HG03378 (cell line): ENCODE data around the gene GRK5.

Source experiments
- ATAC-seq: cut with Tn5 transposase; IDR thresholded peaks from one replicate; pipeline ENCODE4 v1.9.1; 2021; ENCODE audit warnings: mild to moderate bottlenecking, moderate library complexity; ENCODE audit not compliant: unreplicated experiment

GRK5 gene

DNA sequence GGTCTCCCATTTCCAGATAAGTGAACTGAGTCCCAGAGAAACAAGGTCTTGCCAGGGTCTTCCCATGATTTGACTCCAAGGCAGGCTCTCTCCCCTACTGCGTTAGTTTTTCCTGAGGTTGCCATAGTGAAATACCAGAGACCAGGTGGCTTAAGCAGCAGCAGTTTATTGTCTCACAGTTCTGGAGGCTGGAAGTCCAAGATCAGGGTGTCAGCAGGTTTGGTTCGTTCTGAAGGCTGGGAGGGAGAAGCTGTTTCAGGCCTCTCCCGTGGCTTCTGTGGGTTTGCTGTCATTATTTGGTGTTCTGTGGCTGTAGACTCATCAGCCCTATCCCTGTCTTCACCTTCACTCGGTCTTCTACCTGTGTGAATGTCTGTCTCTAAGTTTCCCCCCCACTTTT lies 129.9 kb downstream of the GRK5 start:
- no peak for ATAC-seq

DNA sequence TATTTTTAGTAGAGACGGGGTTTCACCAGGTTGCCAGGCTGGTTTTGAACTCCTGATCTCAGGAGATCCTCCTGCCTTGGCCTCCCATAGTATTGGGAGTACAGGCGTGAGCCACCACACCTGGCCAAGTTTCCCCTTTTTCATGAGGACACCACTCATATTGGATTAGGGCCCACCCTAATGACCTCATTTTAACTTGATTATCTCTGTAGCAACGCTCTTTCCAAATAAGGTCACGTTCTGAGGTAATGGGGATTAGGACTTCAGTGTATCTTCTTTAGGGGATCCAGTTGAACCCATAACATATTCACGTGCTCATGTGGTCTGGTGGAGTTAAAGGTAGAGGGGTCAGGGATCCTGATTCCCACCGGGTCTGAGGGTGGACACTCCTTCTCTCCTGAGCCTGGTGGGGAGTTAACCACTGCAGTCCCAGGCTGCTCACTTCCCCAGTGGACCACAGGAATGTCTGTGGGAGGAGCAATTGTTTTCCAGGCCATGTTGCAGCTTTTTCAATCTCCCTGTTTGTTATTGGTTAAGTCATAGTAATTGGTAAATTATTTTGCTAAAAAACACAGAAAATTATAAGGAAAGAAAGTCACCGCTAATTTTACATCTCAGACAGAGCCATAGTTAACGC lies 130.5 kb downstream of the GRK5 start:
- no peak for ATAC-seq

DNA sequence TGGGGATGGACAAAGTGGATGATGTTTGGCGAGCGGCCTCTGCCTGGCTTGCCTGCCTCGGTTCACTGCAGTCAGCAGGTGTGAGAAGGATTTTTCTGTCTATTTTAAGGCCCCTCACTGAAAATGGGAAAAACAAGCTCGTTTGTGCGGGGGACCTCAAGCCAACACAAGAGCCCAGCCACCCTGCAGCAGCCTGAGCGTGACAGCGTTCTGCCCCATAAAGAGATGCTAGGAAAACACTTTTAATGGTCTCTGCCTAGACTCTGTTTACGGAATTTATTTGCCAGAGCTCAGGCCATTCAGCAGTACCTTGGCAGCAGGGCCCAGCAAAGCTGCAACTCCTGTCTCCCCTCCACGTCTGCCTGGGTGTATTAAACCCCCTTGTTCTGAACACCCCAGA lies 131.7 kb downstream of the GRK5 start:
- no peak for ATAC-seq

DNA sequence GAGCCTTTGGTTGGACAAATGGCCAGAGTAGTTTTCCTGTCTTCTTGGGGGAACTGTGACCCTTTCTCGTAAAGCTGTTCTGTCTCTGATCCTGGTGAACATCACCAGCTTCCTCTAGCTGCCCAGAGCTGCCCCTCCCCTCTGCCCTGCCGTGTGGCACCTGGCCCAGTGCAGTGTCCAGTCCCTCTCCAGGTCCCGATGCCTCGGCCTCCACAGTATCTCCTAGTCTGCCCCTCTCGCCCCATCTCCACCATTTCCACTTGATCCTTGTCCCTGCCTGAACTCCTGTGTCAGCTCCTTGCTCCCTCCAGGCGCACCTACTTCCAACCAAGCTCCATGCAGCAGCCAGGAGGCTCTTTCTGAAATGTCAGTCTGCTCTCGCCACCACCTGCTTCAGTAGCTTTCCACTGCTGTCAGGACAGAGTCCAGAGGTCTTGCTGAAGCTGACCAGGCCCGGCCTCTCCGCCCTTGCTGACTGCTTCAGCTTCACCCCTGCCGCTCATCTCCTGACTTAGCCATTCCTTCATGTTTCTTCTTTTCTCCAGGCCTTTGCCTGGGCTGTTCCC lies 133.6 kb downstream of the GRK5 start:
- ATAC-seq: no peak

DNA sequence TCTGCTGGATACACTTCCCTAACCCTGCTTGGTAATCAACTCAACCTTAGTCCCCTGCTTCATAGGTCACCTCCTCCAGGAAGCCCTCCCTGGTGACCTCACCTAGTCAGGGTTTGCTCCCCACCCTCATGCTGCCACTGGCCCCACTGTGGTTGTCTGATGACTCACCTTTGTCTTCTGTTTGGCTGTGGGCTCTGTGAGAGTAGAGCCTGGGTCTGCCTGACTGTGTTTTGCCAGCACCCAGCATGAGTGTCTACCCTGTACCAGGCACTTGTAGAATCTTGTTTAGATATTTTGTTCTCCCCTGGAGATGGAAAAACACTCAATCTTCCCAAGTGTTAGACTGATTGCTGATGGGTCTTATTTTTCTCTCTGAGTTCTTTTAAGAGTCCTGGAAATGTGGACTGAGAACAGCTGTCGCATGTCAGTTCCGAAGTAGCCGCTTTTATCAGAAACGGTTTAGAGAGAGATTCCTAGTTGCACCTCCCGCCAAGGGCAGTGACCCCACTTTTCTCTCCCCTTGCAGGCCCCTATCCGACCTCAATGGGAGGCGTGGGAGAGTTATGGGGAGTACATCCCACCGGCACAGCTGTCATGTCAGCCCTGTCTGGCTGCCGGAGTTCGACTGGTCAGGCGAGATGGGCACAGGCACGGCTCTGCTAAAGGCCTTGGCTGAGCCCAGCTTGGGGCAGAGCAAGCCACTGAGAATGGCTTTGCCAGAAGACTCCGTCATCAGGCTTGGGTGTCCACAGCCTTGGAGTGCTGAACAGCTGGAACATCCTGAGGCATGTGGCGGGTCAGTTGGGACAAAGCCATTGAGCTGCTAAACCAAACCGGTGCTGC lies 134.3 kb downstream of the GRK5 start:
- ATAC-seq: no peak

DNA sequence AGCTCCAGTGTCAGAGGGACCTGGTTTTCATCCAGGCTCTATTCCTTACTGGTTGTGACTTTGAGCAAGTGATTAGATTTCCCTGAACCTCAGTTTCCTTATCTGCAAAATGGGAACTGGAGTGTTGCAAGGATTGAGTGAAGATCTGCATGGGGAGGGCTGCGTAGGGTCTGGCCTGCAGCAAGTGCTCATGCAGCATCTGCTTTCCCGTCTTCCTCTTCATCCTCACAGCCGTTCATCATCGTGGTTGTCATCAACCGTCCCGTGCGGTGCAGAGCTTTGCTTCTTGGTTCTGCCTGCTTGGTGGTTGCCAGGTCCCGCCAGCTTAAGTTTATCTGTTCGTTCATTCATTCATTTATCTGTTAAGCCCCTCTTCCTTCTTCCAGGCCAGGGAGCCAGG lies 135.0 kb downstream of the GRK5 start:
- no peak for ATAC-seq

DNA sequence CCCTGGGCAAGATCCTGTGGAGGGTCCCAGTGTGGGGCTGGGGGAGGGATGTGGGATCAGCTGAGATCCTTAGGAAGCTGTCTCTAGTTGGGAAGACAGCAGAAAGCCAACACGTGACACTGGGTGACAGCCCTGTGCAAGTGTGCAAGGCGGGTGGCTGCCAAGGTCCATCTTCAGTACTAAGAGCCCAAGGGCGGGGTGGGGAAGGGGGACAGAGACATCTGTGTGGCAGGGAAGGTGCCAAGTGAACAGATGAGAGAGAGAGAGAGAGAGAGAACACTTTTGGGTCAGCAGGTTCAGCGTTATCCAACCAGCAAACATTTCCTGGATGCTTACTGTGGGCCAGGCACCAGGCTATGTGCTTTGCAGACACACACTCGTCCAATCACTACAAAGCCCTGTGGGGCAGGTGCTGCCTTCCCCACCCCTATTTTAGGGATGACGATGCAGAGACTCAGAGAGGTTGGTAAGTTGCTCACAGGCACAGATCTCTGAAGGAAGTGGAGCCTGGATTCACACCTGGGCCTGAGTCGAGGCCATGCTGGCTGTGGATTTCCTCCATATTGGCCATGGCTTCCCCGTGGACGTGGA lies 135.7 kb downstream of the GRK5 start:
- ATAC-seq: no peak

DNA sequence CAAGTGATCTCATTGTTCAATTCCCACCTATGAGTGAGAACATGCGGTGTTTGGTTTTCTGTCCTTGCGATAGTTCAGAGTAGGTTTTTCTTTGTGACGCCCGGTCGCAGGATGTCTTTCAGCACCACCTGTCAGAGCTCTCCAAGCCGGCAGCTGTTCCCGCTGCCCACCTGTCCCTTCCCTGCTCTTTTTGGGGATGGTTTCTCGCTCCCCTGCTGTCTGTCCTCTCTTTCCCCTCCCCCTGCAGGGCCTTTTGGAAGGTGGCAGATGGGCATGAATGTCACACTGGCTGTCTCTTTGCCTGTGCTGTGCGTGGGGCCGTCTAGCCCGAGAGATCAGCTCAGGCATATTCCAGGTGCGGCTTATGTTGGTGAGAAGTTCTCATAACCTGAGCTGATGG lies 137.0 kb downstream of the GRK5 start:
- no peak for ATAC-seq

DNA sequence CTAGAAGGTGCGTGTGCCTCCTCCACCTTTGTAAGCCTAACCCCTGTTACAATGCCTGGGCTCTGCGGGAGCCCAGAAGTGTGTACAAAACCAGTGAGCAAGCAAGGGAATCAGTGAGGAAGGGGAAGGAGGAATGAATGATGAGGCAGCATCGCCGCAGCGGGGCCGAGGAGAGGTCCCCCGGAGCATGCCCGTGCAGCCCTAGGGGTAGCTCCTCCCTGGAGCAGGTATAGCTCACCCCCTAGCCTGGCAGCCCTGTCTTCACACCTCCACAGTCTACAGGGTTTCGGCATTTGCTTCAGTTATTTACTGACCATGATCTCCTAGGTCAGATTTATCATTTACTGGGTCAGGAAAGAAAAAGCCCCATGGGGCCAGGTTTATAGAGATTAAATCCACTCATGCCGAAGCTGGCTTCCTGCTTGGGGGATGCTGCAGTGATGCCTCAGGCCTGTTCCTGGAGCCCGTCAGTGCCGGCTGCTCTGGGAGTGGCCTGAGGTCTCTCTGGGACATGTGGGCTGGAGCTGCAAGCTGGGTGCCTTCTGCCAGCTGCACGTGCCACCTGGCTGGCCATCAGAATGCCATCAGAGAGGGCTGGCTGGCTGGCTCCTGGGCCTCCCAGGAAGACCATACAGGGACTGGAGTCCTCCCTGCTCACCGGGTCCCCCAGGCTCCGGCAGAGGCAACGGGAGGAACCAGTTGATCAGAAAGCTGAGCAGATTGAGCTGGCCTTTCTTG lies 138.9 kb downstream of the GRK5 start:
- ATAC-seq: no peak

DNA sequence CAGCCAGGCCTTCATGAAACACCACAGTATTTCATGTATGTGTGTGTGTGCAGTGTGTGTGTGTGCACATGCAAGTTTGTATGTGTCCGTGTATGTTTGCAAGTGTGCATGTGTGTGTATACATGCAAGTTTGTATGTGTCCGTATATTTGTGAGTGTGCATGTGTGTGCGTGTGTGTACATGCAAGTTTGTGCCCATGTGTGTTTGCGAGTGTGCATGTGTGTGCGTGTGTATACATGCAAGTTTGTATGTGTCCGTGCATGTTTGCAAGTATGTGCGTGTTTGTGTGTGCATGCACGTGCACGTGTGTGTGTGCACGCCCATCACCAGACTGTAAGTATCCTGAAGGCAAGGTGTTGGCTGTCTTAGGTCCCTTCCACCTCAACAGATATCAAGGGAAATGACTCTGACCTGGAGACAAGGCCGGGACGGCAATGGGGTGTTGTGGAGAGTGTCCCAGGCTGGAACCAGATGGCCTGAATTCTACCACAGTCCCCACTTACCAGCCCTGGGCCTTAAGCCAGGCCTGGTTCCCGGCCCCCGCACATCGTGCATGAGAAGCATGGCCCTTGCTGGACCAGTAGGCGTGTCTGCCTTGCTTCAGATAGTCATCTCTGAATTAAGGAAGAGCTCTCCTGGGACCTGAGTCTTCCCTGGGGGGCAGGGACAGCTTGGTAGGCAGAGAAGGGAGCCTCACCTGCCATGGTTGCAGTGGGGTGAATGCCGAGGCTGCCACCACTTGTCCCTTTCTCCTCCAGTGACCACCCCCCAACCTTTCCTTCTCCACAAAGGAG lies 140.0 kb downstream of the GRK5 start:
- ATAC-seq: no peak

DNA sequence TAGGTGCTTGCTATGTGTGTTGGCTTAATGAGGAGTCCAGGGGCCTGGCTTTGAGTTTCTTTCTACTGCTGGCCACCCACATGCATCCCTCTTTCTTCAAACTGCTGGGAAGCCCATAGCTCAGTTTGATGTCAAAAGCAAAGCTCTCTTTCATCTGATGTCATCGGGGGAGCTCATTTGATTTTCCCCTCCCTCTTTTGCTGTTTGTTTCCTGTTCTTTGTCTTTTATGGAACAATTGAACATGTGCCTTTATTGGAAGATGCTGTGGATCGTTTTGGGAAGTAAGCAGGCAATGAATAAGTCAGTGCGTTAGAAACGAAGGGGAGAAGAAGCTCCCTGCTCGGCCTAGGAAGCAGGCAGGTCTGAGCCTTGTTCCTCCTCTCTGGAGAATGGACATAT lies 140.7 kb downstream of the GRK5 start:
- no peak for ATAC-seq

DNA sequence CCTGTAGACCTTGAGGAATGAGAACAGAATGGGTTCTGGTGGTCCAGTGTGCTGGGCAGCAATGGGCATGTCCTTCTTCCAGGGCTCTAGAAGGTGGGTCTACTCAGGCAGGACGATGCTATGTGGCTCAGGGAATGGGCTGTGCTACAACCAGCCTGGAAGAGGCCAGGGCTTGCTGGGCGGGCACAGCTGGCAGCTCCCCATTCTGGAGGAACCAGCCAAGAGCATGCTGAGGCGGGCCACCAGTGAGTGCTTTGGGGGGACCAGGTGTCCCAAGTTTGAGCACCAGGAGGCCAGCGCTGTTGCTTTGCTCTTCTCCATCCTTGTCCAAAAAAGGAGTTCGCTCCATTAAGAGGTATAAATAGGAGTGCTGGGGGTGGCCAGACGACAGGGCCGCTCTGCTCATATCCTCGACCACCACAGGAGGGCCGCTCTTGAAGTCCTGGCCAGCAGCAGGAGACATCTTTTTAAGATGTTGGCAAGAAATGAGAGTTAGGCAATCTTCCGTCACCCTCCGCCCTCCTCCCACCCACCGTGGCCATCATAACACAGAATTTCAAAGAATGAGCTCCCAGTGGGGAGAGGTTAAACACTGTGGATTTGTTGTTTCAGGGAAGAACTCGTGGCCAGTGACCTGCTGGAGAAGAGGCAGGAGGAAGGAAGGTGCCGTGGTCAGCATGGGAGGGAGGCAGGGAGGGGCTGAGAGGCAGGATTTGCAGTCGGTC lies 141.3 kb downstream of the GRK5 start:
- no peak for ATAC-seq

DNA sequence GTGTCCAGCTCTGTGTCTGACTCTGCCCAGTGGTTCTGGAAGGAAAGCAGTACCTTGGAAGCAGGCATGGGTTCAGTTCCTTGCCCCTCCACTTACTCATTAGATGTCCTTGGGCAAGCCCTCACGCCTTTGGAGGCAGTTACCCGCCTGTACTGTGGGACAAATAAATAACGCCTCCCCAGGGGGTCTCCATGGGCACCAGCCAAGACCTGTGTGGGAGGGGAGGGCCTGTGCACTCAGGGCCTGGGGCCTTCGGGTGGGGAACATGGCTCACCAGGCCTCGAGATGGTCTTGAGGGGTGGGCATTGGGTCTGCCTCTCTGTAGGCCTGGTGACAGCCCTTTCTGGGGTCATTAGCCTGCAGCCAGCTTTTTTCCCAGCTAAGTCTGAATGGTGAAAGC lies 142.0 kb downstream of the GRK5 start:
- no peak for ATAC-seq

DNA sequence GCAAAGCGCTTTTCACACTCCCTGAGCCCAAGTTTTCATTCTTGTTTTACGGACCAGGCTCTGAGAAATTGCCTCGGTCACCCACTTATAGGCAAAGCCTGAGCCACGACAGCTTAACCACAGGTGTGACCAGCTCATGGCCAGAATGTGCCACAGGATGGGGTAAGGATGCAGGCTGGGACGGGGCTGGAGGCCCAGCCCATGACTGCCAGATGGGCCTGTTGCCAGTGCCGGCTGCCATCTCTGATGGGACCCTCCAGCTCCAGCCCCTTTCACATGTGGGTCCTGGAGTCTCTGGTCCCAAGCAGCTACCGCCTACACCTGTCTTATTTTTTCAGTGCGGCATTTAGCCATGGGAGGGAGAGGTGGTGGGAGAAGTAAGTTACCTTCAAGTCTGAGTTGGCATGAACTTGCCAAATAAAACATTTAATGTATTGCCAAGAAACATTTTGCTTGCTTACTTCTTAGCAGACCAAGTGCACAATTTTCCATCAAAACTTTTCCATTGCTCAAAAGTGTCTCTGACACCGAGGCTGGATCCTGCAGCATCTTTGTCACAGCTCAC lies 142.6 kb downstream of the GRK5 start:
- no peak for ATAC-seq

DNA sequence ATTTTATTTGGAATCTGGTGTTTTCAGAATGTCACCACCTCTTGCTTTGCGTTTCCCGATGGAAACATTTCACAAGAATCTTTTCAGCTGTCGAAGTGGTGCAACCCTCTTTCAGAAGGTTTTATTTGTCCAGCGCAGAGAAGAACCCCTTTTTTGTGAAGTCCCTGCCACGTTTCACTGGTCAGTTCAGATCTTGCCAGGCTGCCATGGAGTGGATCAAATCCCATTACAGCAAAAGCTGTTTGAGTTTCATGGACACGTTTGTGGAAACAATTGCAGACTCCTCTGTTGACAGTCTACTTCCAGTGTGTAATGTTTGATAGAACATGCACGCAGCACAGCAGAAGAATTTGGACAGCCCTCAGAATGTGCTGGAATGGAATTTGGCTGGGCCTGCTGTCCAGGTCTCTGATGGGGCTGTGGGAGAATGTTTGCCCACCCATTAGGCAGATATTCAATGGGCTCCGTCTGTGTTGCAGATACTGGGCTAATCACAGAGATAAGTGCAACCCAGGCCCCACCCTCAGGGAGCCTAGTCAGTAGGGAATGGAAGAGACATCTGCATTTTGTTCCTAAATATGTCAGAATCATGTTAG lies 143.2 kb downstream of the GRK5 start:
- no peak for ATAC-seq

DNA sequence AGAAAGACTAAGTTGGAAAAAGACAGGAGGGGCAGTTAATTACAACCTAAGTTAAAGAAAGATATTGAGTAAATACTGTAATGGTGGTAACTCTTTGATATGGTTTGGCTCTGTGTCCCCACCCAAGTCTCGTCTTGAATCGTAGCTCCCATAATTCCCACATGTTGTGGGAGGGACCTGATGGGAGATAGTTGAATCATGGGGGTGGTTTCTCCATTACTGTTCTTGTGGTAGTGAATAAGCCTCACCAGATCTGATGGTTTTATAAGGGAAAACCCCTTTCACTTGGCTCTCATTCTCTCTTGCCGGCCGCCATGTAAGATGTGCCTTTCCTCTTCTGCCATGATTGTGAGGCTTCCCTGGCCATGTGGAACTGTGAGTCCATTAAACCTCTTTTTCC lies 143.8 kb downstream of the GRK5 start:
- no peak for ATAC-seq

DNA sequence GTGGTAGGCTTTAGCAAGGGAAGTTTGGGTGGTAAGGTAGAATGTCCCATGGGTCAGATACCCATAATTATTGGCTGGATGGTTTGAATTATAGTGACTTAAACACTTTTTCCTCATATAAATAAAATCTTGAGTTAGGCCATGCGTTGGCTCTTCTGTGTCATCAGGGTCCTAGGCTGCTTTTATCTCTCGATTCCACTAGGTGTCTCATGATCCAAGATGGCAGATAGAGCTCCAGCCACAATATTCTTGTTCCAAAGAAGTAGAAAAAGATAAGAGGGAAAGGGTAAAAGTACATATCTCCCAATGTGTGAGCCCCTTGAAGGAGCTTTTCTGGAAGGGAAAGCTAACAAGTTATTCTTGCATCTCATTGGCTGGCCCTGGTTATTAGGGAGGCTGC lies 144.7 kb downstream of the GRK5 start:
- ATAC-seq: no peak

DNA sequence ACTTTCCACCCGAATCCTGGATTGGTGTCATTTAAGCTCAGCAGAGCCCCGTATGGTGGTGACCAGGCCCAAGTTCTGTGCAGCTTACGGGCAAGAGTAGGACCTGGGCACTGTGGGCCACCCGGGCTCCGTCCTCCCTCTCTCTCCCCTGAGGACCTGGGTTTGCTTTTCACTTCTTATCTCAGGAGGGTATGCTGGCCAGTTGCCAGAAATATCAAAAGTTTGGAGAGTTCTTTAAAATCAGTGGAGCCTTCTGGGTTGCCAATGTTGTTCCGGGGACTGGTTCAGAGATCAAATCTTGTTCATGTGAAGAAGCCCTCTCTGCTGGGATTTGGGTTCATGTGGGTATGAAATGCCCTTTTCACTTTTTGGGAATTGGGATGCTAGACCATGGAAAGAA lies 145.4 kb downstream of the GRK5 start:
- no peak for ATAC-seq

DNA sequence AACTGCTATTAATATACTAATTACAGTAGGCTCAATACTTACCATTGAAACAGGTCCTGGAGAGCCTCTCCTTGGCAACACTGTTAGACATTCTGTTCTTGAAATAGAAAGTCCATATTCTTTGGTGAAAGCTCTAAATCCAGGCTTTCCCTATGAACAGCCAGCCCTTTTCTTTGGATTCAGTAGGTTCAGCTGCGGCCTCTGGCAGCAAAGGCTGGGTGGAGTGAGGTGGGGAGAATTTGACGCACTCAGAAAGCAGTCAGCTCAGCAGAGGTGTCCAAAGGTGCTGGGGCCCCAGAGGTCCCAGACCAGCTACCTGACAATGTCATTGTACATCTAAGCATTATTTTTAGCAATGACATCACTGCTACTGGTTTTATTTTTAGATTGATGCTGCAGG lies 146.1 kb downstream of the GRK5 start:
- ATAC-seq: no peak
